Sigmoid colon (tissue), 7 donors: Measurements from ENCODE around the gene SPRYD3. TPM values are rescaled to one million over a fixed set of nuclear protein-coding genes. Genes with fewer than 3 reads are reported as not detected.

ENCODE experiments used
- DNase-seq: peaks from one replicate; pipeline ENCODE4 v3.0.0-alpha.2; 2019
- H3K27ac ChIP-seq, 4 donors: fragments of 200-600 bp; sonication (generic); one replicate each; pipeline ENCODE4 v1.5.1; 2016 to 2019; ENCODE audit warnings: mild to moderate bottlenecking in 1 of 4
- H3K27me3 ChIP-seq, 3 donors: fragments of 200-600 bp; sonication (generic); one replicate each; pipeline ENCODE4 v1.5.1; 2019; ENCODE audit warnings: mild to moderate bottlenecking in 1 of 3
- H3K36me3 ChIP-seq, 4 donors: fragments of 200-600 bp; sonication (generic); one replicate each; pipeline ENCODE4 v1.5.1; 2016 to 2019
- H3K4me1 ChIP-seq, 4 donors: fragments of 200-600 bp; sonication (generic); one replicate each; pipeline ENCODE4 v1.5.1; 2017 to 2019
- H3K4me3 ChIP-seq, 4 donors: fragments of 200-600 bp; sonication (generic); one replicate each; pipeline ENCODE4 v1.5.1; 2017 to 2019; ENCODE audit warnings: mild to moderate bottlenecking in 2 of 4, moderate library complexity in 1 of 4
- H3K9me3 ChIP-seq, 4 donors: fragments of 200-600 bp in 3 of 4; sonication (generic) in 3 of 4; one replicate each; pipeline versions ENCODE4 v1.5.1 to v1.6.1; 2013 to 2019
- CTCF ChIP-seq, 4 experiments: fragments of 450-650 bp in 3 of 4; fragments of 200-600 bp in 1 of 4; IDR thresholded peaks; one replicate each; pipeline ENCODE4 v1.5.1; 2016 to 2019; ENCODE audit warnings: antibody characterized with exemption in 4 of 4, mild to moderate bottlenecking in 3 of 4, moderate library complexity in 2 of 4
- EP300 ChIP-seq, 4 donors: sonication (generic); formaldehyde crosslinking; IDR thresholded peaks; one replicate each; pipeline ENCODE4 v1.6.1; 2017; ENCODE audit warnings: antibody characterized with exemption in 4 of 4
- POLR2A ChIP-seq, 2 donors: fragments of 450-650 bp; IDR thresholded peaks; one replicate each; pipeline ENCODE4 v1.6.1; 2016; ENCODE audit warnings: antibody characterized with exemption in 2 of 2, mild to moderate bottlenecking in 2 of 2, moderate library complexity in 2 of 2
- POLR2AphosphoS5 ChIP-seq, 4 donors: sonication (generic); formaldehyde crosslinking; IDR thresholded peaks; one replicate each; pipeline ENCODE4 v1.6.1; 2017; ENCODE audit warnings: antibody characterized with exemption in 4 of 4
- WGBS, 2 donors: extraction: QIAGEN DNeasy Blood & Tissue Kit; methylation state at CpG; one replicate each; pipeline ENCODE4 v1.1.7; 2013; 5-methylcytosine and 5-hydroxymethylcytosine counted together
- intact Hi-C: fragments of 100-400 bp; cut with DNase I; formaldehyde crosslinking; loops from one replicate; pipeline ENCODE4 v1.15.1; 2023
- polyA plus RNA-seq, 3 donors: library from polyadenylated mRNA; stranded (reverse); fragments of 200-250 nt; gene quantifications; one replicate each; pipeline ENCODE4 v1.2.3, GENCODE V29; 2013
- total RNA-seq, 4 donors: library from RNA; depleted of rRNA; stranded (reverse); fragments of >200 nt; gene quantifications; one replicate each; pipeline ENCODE4 v1.1.0, GENCODE V29; 2016
- donor health status: healthy with polysubstance abuse.
- donor health status: Bipolar disorder and iron deficiency.
- donor health status: healthy.

Gene SPRYD3
- total and polyA plus RNA-seq, 7 donors = 20.1 to 41.4 (median 32.9) TPM

DNA sequence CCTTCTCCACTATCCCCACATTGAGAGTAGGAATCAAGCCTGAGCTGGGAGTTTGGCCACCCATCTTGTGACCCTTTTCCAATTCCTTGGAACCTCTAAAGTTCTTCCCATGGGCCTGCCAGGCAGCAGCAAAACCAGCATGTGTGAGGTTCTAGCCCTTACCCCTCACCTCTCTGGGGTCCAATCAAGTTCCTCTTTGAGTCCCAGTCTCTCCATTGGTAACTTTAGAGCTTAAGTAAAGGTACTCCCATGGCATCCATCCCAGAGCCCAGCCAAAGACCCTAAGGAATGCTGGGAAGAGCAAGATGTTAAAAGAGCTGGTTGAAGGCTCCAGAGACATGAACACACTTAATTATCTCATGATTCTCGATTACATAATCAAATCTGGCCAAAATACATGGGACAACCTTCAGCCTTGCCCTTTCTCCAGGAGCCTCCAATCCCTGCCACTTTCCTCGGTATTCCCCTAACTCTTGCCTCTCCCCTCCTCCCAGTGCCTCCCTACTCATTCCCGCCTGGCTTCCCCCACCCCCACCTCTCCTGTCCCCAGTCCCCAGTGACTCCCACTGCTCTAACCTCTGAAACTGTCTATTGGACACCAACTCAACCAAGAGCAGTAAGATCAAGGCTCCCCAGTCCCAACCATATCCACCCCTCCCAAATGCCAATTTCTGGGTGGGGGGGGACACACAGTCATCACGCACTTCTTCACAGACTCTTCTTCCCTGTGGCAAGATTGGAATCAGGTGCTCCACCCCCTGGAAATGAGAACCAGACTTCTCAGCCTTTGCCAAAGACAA, 34.1 kb downstream of the SPRYD3 start:
- Histone ChIP-seq H3K4me1 (peaks cover 0 to 62% (median 51%) of the 10 kb centered on the region in 4 donors), H3K4me3 (peak overlapping the region in 1 of 4 donors; percentile 62), H3K9me3 (no peaks in the 10 kb centered on the region), H3K27me3 (no peaks in the 10 kb centered on the region), H3K27ac (peak overlapping the region; percentile 98 to 100 (median 98)), H3K36me3 (peaks cover 0 to 19% (median 0%) of the 10 kb centered on the region in 4 donors)
- 68 to 70% methylated on average over 4 of the region's 4 CpGs for WGBS, 2 donors
- no peak for TF ChIP-seq POLR2A (IDR thresholded peaks at IDR 0.05)
- intact Hi-C loops = no loop called here
- DNase-seq = peak; percentile 69

DNA sequence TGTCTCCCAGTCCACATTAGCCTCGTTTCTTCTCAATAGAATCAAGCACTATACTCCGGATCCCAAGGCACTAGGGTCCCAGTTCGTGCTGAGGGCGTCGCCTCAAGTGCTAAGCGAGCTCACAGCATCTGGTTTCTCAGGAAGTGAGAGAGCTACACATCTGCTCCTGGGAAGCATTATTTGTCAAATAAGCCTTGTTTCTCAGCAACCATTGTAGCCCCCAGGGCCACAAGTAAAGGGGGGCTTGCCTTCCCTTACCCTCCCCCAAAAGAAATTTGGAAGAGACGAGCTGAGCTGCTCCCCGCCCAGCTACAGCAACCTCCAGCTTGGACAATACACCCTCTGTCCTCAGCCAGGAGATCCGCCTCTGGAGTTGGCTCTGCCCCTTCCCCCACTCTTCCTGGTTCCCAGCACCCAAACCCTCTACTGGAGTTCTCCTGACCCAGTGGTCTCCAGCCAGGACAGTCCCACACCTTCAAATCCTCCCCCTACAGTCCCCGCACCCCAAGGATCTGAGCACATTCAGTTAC, 35.1 kb downstream of the SPRYD3 start:
- intact Hi-C loops = no loop called here
- peaks cover 0 to 56% (median 42%) of the 10 kb centered on the region in 4 donors for H3K4me1 ChIP-seq
- peak overlapping the region; percentile 98 to 100 (median 98) for H3K27ac ChIP-seq
- 19 to 51% methylated on average over 10 of the region's 10 CpGs for WGBS, 2 donors
- no peaks in the 10 kb centered on the region for H3K27me3 ChIP-seq
- H3K9me3 ChIP-seq = no peaks in the 10 kb centered on the region
- H3K36me3 ChIP-seq = peaks cover 0 to 29% (median 8%) of the 10 kb centered on the region in 4 donors
- TF ChIP-seq POLR2A (IDR thresholded peaks at IDR 0.05) = no peak
- TF ChIP-seq EP300 (IDR thresholded peaks at IDR 0.05) = no peak
- no peak for TF ChIP-seq POLR2AphosphoS5 (IDR thresholded peaks at IDR 0.05)
- no peak for TF ChIP-seq CTCF (IDR thresholded peaks at IDR 0.05)
- H3K4me3 ChIP-seq = no peak overlapping the region
- DNase-seq = peak; percentile 70

- TF ChIP-seq POLR2AphosphoS5 (IDR thresholded peaks at IDR 0.05) (no peak), POLR2A (IDR thresholded peaks at IDR 0.05) (no peak), EP300 (IDR thresholded peaks at IDR 0.05) (no peak)
- DNase-seq = no peak
- peaks cover 4 to 41% (median 17%) of the 10 kb centered on the region in 4 donors for H3K36me3 ChIP-seq
- H3K4me1 ChIP-seq = peaks cover 0 to 54% (median 38%) of the 10 kb centered on the region in 4 donors
- H3K27me3 ChIP-seq = no peaks in the 10 kb centered on the region
- intact Hi-C loops = no loop called here
- H3K4me3 ChIP-seq = no peak overlapping the region
- peak overlapping the region; percentile 10 to 100 (median 98) for H3K27ac ChIP-seq
- WGBS, 2 donors = 84 to 87% methylated on average over 7 of the region's 7 CpGs
- no peaks in the 10 kb centered on the region for H3K9me3 ChIP-seq
Measured at GRCh38 chr12:53042607-53043454, 36.4 kb downstream of the SPRYD3 start.

DNA sequence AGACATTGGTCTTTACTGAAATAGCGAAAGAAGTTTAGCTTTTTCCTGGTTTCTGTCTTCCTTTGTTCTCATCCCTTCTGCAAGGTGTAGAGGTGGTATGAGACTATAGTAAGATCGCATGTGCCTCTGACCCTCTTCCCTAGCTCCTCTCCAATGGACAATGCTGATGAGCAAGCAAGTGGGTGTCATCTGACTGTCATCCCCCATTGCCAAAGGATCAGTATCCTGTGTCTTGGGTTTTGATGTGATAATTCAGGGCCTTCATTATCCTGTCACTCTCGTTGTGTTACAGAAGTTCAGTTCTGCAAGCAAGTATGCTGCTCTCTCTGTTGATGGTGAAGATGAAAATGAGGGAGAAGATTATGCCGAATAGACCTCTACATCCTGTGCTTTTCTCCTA, 39.3 kb downstream of the SPRYD3 start:
- Histone ChIP-seq H3K36me3 (peaks cover 23 to 70% (median 45%) of the 10 kb centered on the region in 4 donors), H3K4me3 (no peak overlapping the region), H3K4me1 (peaks cover 0 to 33% (median 18%) of the 10 kb centered on the region in 4 donors), H3K27me3 (no peaks in the 10 kb centered on the region), H3K9me3 (no peaks in the 10 kb centered on the region), H3K27ac (peak overlapping the region in 3 of 4 donors; percentile 66 to 79 (median 75))
- DNase-seq = no peak
- TF ChIP-seq CTCF (IDR thresholded peaks at IDR 0.05) = no peak
- no peak for TF ChIP-seq POLR2A (IDR thresholded peaks at IDR 0.05)
- TF ChIP-seq POLR2AphosphoS5 (IDR thresholded peaks at IDR 0.05) = no peak
- TF ChIP-seq EP300 (IDR thresholded peaks at IDR 0.05) = no peak
- intact Hi-C loops = no loop called here
- WGBS, 2 donors = 80 to 91% methylated on average over 4 of the region's 4 CpGs

DNA sequence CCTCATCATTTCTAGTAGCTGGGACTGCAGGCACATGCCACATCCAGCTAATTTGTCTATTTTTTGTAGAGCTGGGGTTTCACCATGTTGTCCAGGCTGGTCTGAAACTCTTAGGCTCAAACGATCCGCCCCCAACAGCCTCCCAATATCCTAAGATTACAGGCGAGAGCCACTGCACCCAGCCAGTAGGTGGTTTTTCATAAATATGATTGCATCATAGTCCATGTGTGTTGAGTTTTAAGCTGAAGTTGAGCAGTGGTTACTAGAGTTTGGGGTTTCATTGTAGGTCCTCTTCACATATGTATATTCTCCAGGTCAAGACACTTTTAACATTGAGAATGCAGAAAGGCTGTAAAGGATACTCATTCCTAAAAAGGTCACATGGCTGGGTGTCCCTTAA, 42.4 kb downstream of the SPRYD3 start:
- WGBS, 2 donors = 91 to 94% methylated on average over 3 of the region's 3 CpGs
- Histone ChIP-seq H3K4me3 (no peak overlapping the region), H3K27ac (no peak overlapping the region), H3K4me1 (peaks cover 0 to 14% (median 10%) of the 10 kb centered on the region in 4 donors), H3K36me3 (peaks cover 38 to 96% (median 65%) of the 10 kb centered on the region in 4 donors), H3K27me3 (no peaks in the 10 kb centered on the region), H3K9me3 (no peaks in the 10 kb centered on the region)
- intact Hi-C loops = no loop called here
- DNase-seq = no peak
- no peak for TF ChIP-seq POLR2A (IDR thresholded peaks at IDR 0.05)
- no peak for TF ChIP-seq POLR2AphosphoS5 (IDR thresholded peaks at IDR 0.05)
- no peak for TF ChIP-seq CTCF (IDR thresholded peaks at IDR 0.05)
- no peak for TF ChIP-seq EP300 (IDR thresholded peaks at IDR 0.05)
